OCI-LY1 (cell line): ENCODE measurements around the gene ANAPC2.

Experiments
- H2AFZ ChIP-seq: fragments of 200-600 bp; sonication (generic), shearing (Covaris generic); 2 replicates; pipeline ENCODE4 v1.6.0; 2014; ENCODE audit warnings: antibody characterized with exemption, mild to moderate bottlenecking, low read length
- H3F3A ChIP-seq: fragments of 200-600 bp; sonication (generic), shearing (Covaris generic); 2 replicates; pipeline ENCODE4 v1.6.0; 2014; ENCODE audit warnings: mild to moderate bottlenecking, antibody characterized with exemption, low read length, moderate library complexity; ENCODE audit not compliant: insufficient read depth
- H3K27ac ChIP-seq: fragments of 200-600 bp; sonication (generic); 2 replicates; pipeline ENCODE4 v1.5.1; 2014; ENCODE audit warnings: low read length, mixed run types, mild to moderate bottlenecking, low read depth; ENCODE audit not compliant: poor library complexity, severe bottlenecking
- H3K27me3 ChIP-seq: fragments of 200-600 bp; sonication (generic); 2 replicates; pipeline ENCODE4 v1.6.0; 2014; ENCODE audit warnings: antibody characterized with exemption, mild to moderate bottlenecking, low read length, moderate library complexity; ENCODE audit not compliant: insufficient read depth
- H3K36me3 ChIP-seq: fragments of 200-600 bp; sonication (generic); 2 replicates; pipeline ENCODE4 v1.6.1; 2014; ENCODE audit warnings: mild to moderate bottlenecking, antibody characterized with exemption, low read length, moderate library complexity, mixed read lengths; ENCODE audit not compliant: insufficient read depth
- H3K4me1 ChIP-seq: fragments of 200-600 bp; sonication (generic); 2 replicates; pipeline ENCODE4 v1.5.1; 2014; ENCODE audit warnings: mild to moderate bottlenecking, low read length, moderate library complexity; ENCODE audit not compliant: insufficient read depth, severe bottlenecking
- H3K4me2 ChIP-seq: fragments of 200-600 bp; sonication (generic), shearing (Covaris generic); 2 replicates; pipeline ENCODE4 v1.6.1; 2014; ENCODE audit warnings: low read length
- H3K4me3 ChIP-seq: fragments of 200-600 bp; sonication (generic); 2 replicates; pipeline ENCODE4 v1.5.1; 2014; ENCODE audit warnings: low read length, low read depth, mild to moderate bottlenecking, mixed read lengths; ENCODE audit not compliant: poor library complexity, severe bottlenecking
- H3K79me2 ChIP-seq: fragments of 200-600 bp; shearing (Covaris generic); 2 replicates; pipeline ENCODE4 v1.6.1; 2016; ENCODE audit warnings: mixed run types, low read length, mixed read lengths; ENCODE audit not compliant: insufficient read depth
- H3K9ac ChIP-seq: fragments of 200-600 bp; sonication (generic), shearing (Covaris generic); 2 replicates; pipeline ENCODE4 v1.6.1; 2014; ENCODE audit warnings: mild to moderate bottlenecking, low read length, mixed read lengths
- H3K9me2 ChIP-seq: fragments of 200-600 bp; sonication (generic), shearing (Covaris generic); 2 replicates; pipeline ENCODE4 v1.6.1; 2014; ENCODE audit warnings: low read depth, mild to moderate bottlenecking, low read length, mixed read lengths
- H3K9me3 ChIP-seq: fragments of 200-600 bp; shearing (Covaris generic); 2 replicates; pipeline ENCODE4 v1.6.1; 2014; ENCODE audit warnings: low read length, mixed read lengths
- H4K20me1 ChIP-seq: fragments of 200-600 bp; sonication (generic), shearing (Covaris generic); 2 replicates; pipeline ENCODE4 v1.6.0; 2016; ENCODE audit warnings: mild to moderate bottlenecking, low read length; ENCODE audit not compliant: insufficient read depth
- EZH2 ChIP-seq: fragments of 200-600 bp; sonication (generic), shearing (Covaris generic); IDR thresholded peaks from 2 replicates; pipeline ENCODE4 v1.8.0; 2017; ENCODE audit warnings: borderline replicate concordance, mixed run types, mild to moderate bottlenecking, antibody characterized with exemption, low read length, moderate library complexity, mixed read lengths
- TF ChIP-seq, protein P1 (sequence below): fragments of 200-600 bp; sonication (generic), shearing (Covaris generic); IDR thresholded peaks from 2 replicates; pipeline ENCODE4 v1.5.1; 2017; ENCODE audit warnings: mild to moderate bottlenecking, antibody characterized with exemption, low read length, moderate library complexity, mixed read lengths

Gene ANAPC2

DNA sequence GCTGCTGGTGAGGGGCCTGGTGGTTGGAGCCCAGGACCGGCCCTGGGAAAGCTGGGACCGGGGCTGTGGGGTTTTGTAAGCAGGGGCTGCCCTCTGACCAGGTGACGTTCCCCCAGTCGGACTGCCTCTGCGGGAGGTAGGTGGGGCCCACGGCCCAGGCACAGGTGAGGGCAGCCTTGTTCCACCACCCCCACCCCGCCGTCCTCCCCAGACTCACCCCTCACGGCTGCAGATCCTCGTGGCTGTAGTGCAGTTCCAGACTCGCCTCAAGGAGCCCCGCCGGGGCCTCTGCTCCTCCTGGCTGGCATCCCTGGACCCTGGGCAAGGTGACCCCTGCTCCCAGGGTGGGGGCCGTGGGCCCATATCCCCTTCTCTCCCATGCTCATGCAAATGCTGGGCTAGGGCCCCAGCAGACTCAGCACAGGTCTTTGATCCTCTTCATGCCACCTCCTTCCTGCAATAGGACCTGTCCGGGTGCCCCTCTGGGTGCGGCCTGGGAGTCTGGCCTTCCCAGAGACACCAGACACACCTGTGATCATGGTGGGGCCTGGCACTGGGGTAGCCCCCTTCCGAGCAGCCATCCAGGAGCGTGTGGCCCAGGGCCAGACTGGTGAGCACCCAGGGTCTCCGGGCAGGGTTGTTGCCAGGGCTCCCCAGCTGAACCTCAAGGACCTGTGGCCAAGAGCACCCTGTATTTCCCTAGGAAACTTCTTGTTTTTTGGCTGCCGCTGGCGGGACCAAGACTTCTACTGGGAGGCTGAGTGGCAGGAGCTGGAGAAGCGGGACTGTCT, 27.0 kb upstream of the ANAPC2 start:
- H3K36me3 ChIP-seq: peaks cover 6% of the 10 kb centered on the region; the same call in 1 of the 2 replicates
- H4K20me1 ChIP-seq: no peaks in the 10 kb centered on the region
- H2AFZ ChIP-seq: no peak overlapping the region
- H3K9ac ChIP-seq: no peak overlapping the region
- no peaks in the 10 kb centered on the region for H3K27me3 ChIP-seq
- no peak overlapping the region for H3K4me2 ChIP-seq
- no peak overlapping the region for H3K4me3 ChIP-seq
- no peaks in the 10 kb centered on the region for H3K9me3 ChIP-seq
- peaks cover 20% of the 10 kb centered on the region for H3K4me1 ChIP-seq
- no peaks in the 10 kb centered on the region for H3F3A ChIP-seq
- H3K27ac ChIP-seq: no peak overlapping the region
- no peak for TF ChIP-seq EZH2
- TF ChIP-seq, protein P1, sequence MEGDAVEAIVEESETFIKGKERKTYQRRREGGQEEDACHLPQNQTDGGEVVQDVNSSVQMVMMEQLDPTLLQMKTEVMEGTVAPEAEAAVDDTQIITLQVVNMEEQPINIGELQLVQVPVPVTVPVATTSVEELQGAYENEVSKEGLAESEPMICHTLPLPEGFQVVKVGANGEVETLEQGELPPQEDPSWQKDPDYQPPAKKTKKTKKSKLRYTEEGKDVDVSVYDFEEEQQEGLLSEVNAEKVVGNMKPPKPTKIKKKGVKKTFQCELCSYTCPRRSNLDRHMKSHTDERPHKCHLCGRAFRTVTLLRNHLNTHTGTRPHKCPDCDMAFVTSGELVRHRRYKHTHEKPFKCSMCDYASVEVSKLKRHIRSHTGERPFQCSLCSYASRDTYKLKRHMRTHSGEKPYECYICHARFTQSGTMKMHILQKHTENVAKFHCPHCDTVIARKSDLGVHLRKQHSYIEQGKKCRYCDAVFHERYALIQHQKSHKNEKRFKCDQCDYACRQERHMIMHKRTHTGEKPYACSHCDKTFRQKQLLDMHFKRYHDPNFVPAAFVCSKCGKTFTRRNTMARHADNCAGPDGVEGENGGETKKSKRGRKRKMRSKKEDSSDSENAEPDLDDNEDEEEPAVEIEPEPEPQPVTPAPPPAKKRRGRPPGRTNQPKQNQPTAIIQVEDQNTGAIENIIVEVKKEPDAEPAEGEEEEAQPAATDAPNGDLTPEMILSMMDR: no peak
- H3K79me2 ChIP-seq: no peaks in the 10 kb centered on the region
- H3K9me2 ChIP-seq: no peaks in the 10 kb centered on the region

DNA sequence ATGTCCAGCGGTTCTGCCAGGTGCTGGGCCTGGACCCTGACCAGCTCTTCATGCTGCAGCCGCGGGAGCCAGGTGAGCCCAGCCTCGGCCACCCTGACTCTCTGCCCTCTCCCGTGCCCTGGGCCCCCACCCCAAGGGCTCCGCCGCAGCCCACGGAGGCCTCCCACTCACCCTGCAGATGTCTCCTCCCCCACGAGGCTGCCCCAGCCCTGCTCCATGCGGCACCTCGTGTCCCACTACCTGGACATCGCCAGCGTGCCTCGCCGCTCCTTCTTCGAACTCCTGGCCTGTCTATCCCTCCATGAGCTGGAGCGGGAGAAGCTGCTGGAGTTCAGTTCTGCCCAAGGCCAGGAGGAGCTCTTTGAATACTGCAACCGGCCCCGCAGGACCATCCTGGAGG, 26.3 kb upstream of the ANAPC2 start:
- H3F3A ChIP-seq: no peaks in the 10 kb centered on the region
- H3K27ac ChIP-seq: no peak overlapping the region
- no peaks in the 10 kb centered on the region for H3K9me2 ChIP-seq
- peaks cover 12% of the 10 kb centered on the region; the same call in 1 of the 2 replicates for H3K36me3 ChIP-seq
- no peak overlapping the region for H3K4me2 ChIP-seq
- H3K79me2 ChIP-seq: no peaks in the 10 kb centered on the region
- no peak overlapping the region for H3K4me3 ChIP-seq
- no peak overlapping the region for H2AFZ ChIP-seq
- no peaks in the 10 kb centered on the region for H3K27me3 ChIP-seq
- TF ChIP-seq EZH2: no peak
- TF ChIP-seq, protein P1: no peak
- no peaks in the 10 kb centered on the region for H4K20me1 ChIP-seq
- peaks cover 20% of the 10 kb centered on the region for H3K4me1 ChIP-seq
- H3K9me3 ChIP-seq: no peaks in the 10 kb centered on the region
- H3K9ac ChIP-seq: no peak overlapping the region

DNA sequence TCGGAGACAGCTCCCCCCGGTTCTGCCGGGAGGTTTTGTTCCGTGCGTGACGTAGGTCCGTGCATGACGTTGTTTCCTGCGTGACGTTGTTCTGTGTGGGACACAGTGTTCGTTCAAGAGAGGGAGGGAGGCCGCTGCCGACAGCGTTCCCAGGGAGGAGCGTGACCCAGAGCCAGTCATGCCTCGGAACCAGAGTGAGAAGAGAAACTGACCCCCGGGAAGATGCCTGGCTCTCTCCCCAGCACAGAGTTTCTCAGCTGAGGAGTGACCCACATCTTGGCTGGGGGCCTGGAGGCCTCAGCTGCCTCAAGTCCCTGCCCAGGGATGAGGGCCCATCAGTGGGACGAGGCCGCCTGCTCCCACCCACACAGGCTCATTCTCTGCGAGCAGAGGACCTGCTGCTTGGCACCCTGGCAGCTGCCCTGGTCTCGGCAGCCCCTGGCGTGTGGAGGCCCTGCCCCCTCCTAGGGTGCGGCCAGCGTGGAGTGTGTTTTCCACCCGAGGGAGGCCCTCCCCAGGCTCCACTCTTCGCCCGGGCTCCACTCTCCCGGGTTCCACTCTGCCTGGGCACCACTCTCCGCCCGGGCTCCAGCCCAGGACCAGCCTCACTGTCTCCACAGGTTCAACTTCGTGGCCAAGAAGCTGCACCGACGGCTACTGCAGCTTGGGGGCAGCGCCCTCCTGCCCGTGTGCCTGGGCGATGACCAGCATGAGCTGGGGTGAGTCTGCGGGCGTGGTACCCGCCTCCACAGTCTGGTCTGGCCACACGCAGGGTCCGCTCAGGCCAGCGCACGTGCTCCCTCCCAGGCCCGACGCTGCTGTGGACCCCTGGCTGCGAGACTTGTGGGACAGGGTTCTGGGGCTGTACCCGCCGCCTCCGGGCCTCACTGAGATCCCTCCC, 25.1 kb upstream of the ANAPC2 start:
- H3K27me3 ChIP-seq: no peaks in the 10 kb centered on the region
- TF ChIP-seq, protein P1: no peak
- no peak for TF ChIP-seq EZH2
- H3K36me3 ChIP-seq: peaks cover 11% of the 10 kb centered on the region
- no peaks in the 10 kb centered on the region for H3F3A ChIP-seq
- H3K27ac ChIP-seq: no peak overlapping the region
- no peak overlapping the region for H2AFZ ChIP-seq
- H3K4me3 ChIP-seq: peak overlapping the region; percentile 29
- H3K4me2 ChIP-seq: peak overlapping the region; percentile 51
- peaks cover 20% of the 10 kb centered on the region for H3K4me1 ChIP-seq
- H3K9ac ChIP-seq: peak overlapping the region; percentile 36; the same call in 1 of the 2 replicates
- no peaks in the 10 kb centered on the region for H3K9me3 ChIP-seq
- no peaks in the 10 kb centered on the region for H3K9me2 ChIP-seq
- no peaks in the 10 kb centered on the region for H4K20me1 ChIP-seq
- no peaks in the 10 kb centered on the region for H3K79me2 ChIP-seq
